ENCODE data around the gene COQ8A.
"Not testable (repeated sequence)": the region's sequence is repeated elsewhere in the genome, so short reads cannot be mapped to it uniquely, and the experiment has no call there.

COQ8A gene

GRCh38 chr1:226953175-226953800, 13.2 kb downstream of the COQ8A start:
- DNase-seq, result no peak

DNA sequence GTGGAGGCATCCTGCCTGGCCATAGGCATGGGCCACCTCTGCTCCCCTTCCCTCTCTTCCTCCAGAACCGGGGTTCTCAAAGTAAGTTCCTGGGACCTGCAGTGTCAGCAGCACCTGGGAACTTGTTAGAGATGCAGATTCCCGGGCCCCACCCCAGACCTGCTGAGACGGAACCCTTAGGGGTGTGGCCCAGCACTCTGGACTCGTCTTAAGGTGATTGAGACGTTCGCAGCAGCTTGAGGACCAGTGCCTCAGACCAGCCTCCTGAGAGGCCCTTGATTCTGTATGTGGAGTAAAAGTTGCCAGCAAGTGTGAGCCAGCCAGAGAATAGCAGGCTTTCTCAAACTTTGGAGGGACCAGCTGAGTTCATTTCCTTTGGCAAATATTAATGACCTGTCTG, 14.2 kb downstream of the COQ8A start:
- no peak for DNase-seq

DNA sequence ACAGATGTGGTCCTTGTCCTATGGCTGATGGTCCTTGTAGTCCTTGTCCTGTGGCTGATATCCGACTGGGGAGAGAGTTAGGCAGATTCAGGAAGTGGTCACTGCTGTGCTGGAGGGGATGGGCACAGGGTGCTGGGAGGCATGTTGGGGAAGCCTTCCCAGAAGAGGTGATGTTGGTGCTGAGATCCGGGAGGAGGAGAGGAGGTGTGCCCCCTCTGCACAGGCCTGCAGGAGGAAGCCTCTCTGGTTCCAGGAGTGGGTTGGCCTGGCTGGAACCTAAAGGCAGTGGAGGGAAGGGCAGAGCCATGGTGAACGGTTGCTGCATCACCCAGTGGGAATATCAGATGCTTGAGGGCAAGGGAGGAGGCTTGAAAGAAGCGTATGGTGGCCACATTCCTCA, 14.7 kb downstream of the COQ8A start:
- no peak for DNase-seq

DNA sequence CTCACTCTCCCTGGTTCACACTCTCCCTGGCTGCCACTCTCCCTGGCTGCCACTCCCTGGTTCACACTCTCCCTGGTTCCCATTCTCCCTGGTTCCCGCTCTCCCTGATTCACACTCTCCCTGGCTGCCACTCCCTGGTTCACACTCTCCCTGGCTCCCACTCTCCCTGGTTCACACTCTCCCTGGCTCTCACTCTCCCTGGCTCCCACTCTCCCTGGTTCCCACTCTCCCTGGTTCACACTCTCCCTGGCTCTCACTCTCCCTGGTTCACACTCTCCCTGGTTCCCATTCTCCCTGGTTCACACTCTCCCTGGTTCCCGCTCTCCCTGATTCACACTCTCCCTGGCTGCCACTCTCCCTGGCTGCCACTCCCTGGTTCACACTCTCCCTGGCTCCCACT, 15.8 kb downstream of the COQ8A start:
- not testable (repeated sequence) for DNase-seq

GRCh38 chr1:226956942-226957713, 17.0 kb downstream of the COQ8A start:
- DNase-seq, result no peak

GRCh38 chr1:226957714-226958113, 17.6 kb downstream of the COQ8A start:
- no peak for DNase-seq

GRCh38 chr1:226958300-226958699, 18.2 kb downstream of the COQ8A start:
- DNase-seq, result no peak

GRCh38 chr1:226960256-226960655, 20.2 kb downstream of the COQ8A start:
- DNase-seq, result no peak

- DNase-seq, result no peak
These were observed 21.1 kb downstream of the COQ8A start for GRCh38 chr1:226960944-226961765.

DNA sequence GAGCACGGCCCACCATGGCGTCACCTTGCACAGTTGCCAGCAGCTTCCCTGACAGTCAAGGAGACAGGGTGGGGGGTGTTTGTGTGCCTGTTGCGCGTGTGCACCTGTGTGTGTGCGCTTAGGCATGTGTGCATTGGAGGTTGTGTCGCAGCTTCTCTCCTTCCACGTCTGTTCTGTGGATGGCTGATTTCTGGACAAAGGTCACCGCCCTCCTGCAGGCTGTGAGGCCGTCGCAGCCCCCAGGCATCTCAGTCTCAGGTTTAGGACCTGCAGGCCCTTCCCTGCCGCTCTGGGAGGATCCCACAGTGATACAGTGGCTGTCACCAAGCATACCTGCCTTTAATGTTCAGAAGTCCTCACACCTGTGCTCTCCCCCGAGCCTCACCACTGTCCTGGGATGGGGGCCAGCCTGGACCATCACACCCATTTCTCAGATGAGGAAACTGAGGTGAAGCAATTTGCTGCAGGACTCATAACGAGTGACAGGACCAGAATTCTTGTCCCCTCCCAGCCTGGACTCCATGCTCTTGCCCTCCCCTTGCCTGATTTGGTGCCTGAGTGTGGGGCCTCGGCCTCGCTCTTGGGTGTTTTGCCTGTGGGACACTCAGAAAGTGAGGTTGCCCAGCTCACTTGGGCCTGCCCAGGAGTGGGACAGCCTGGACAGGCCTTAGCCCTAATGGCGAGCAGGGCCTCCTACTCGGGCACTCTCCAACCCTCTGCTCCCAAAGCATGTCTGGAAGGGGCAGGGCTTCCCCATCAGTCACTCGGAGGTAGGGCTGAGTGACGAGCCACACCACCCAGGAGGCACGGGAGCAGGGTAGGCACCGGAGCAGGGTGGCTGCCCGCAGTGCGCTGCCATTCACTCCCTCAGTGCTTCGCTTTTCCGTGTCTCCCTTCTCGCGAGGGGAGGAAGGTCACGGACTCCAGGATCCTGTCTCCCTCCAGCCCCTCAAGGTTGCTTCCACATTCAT, 22.6 kb downstream of the COQ8A start:
- no peak for DNase-seq

DNA sequence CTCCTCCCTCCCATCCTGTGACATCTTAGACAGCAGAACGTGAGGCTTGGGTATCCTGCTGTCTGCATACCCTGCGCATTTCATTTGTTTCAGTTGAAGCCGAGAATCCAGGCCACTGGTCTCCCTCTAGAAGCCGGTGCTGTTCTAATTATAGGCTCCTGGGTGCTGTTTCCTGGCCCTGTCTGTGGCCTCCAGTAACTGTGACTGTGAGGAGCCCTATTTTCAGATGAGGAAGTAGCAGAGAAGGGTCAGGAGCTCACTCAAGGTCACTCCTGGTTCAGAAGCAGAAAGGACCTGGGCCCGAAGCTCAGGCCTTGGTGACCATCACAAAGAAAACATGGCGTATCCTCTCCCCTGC, 24.0 kb downstream of the COQ8A start:
- DNase-seq, result peak; percentile 36 to 63 (median 60)

GRCh38 chr1:226964611-226965486, 24.8 kb downstream of the COQ8A start:
- no peak for DNase-seq

- DNase-seq, result no peak
These were observed 25.7 kb downstream of the COQ8A start for GRCh38 chr1:226965581-226966440.

DNA sequence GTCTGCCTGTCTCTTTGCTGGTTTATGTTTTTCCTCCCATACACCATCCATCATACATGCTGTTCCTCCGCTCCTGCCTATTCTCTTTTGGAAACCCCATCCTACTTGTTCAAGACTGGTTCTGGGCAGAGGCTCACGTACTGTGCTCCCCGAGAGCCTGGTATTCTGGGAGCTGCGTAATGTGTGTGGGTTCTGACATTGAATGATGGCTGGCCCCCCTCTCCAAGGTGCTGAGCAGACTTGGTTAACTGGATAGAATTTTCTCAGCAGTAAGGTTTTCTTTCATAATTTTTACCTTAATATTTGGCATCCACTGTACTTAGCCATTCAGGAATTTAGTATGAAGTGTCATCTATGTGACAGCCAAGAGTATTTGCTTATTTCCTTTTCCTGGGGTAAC, 26.6 kb downstream of the COQ8A start:
- no peak for DNase-seq

DNA sequence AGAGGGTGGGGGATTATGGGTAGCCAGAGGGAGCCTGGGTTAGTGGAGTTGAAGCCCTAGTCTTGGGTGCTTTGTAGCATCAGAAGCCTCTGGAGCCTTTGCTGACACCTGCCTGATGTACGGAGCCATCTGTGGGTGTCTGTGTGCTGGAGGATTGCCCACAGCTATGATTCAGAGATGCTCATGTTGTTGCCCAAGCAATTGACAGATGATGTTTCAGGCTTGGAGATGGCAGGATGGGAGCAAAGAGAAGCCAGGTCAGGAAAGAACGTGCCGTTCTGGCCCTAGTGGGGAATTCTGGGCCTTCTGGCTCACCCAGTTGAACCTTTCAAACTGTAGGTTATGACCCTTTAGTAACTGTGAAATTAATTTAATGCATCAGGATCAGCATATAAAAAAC, 27.6 kb downstream of the COQ8A start:
- DNase-seq, result no peak

- DNase-seq, result no peak
These were observed 31.7 kb downstream of the COQ8A start for GRCh38 chr1:226971765-226972164.

DNA sequence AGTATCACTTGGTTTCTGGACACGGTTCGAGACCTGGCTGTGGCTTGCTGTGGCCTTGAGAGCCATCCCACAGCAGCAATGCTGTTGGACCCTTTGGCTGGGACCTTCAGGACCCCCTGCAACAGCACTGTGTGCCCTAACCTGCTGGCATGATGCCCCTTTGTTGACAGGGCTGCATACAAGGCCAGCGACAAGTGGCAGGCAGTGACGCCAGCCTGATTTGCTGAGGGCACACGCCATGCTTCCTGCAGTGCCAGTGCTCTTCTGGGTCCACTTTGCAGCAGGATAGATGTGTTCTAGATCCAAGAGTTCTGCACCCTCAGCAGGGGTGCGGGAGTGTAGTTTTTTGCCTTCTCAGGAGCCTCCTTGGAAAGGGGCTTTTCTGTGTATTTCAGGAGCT, 32.8 kb downstream of the COQ8A start:
- no peak for DNase-seq

DNA sequence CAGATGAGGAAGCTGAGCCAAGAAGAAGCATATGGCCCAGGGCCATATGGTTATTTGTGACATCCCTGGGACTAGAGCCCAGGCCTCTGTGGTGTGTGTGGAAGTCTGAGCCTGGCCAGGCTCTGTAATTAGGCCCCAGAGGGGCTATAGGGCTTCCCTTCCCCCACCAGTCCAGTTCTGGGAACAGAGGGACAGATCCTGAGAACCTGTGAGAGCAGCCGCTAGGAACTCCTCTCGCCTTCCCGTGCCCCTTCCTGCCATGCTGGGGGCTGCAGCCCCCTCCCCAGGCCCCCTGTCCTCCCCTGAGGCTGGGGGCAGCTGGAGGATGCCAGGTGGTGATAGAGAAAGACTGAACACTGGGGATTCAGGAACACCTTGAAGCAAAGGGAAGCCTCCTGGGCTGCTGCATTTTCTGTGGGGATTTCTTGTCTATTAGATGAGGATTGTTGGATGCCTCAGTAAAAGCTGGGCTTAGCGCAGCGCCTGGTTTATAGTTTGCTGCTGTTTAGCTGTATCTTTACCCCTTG, 33.3 kb downstream of the COQ8A start:
- DNase-seq, result no peak

DNA sequence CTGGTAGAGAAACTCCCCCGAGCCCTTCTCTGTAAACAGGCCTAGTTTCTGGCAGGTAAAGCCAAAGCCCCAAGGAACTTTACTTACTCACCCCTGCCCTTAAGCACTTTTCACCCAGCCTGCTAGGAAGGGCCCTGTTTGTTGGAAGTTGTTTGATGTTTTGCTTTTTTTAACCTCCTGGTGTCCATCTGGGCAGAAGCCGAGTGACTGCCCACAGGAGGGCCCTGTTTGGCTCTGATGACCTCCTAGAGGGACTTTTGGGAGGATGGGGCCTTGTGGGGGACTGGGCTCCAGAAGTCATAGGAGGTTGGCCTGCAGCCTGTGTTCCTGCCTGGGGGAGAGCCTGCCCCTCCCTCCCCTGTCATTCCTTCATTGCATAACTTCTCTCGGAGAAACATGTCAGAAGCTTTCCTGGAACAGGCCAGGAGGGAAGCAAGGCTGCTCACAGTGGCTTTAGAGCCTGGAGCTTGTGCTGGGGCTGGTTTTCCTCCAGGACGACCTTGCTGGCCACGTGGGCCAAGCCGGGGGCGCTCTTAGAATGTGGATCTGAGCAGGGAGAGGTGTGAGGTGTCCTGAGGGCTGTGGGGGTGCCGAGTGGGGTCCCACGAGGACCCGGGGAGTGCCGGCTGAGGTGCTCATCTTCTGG, 33.9 kb downstream of the COQ8A start:
- no peak for DNase-seq

Data from suppressor macrophage (primary cell).